AG09319 (cell line): ENCODE results near the gene C9orf152.

Experiments
- DNase-seq: peaks from one replicate; pipeline ENCODE4 v3.0.0-alpha.2; 2010; ENCODE audit warnings: low read depth; ENCODE audit errors: extremely low read depth
- CTCF ChIP-seq: IDR thresholded peaks from 2 replicates; pipeline ENCODE4 v1.5.1; 2011; ENCODE audit warnings: low read depth, mild to moderate bottlenecking, inconsistent platforms, low read length, moderate library complexity

Gene C9orf152

GRCh38 chr9:110168486-110168885, 39.5 kb downstream of the C9orf152 start:
- no peak for DNase-seq
- no peak for TF ChIP-seq CTCF

- DNase-seq = no peak
- no peak for TF ChIP-seq CTCF
Measured at GRCh38 chr9:110161940-110162339, 46.0 kb downstream of the C9orf152 start.

GRCh38 chr9:110160685-110161084, 47.3 kb downstream of the C9orf152 start:
- no peak for DNase-seq
- no peak for TF ChIP-seq CTCF

GRCh38 chr9:110160123-110160522, 47.8 kb downstream of the C9orf152 start:
- no peak for DNase-seq
- no peak for TF ChIP-seq CTCF

GRCh38 chr9:110157823-110158664, 49.9 kb downstream of the C9orf152 start:
- DNase-seq = no peak
- TF ChIP-seq CTCF = no peak

- peak; percentile 67 for DNase-seq
- no peak for TF ChIP-seq CTCF
Measured at GRCh38 chr9:110156902-110157301, 51.1 kb downstream of the C9orf152 start.

GRCh38 chr9:110156416-110156815, 51.5 kb downstream of the C9orf152 start:
- DNase-seq = no peak
- TF ChIP-seq CTCF = no peak
